WTC11 (cell line): ENCODE data around the gene TSPAN31. TPM values are rescaled to one million over a fixed set of nuclear protein-coding genes. Genes with fewer than 3 reads are reported as not detected.
A peak's percentile ranks its signal among the peaks of the same experiment; 100 is the strongest.

Source experiments
- ATAC-seq: fragments of 200-7000 bp; cut with Tn5 transposase; 2 replicates; pipeline ENCODE4 v1.10.0; 2021; ENCODE audit warnings: mild to moderate bottlenecking, moderate library complexity
- CTCF ChIA-PET: fragments of 300-600 bp; sonication (Branson Sonifier 250); formaldehyde crosslinking; loops from one replicate; lab custom pipeline; 2021; ENCODE audit warnings: antibody characterized with exemption; lab: Charles Lee
- POLR2A ChIA-PET: fragments of 350-600 bp; sonication (Branson Sonifier 250); formaldehyde crosslinking; loops from one replicate; lab custom pipeline; 2021; ENCODE audit warnings: antibody characterized with exemption; lab: Charles Lee
- DNase-seq: peaks from one replicate; pipeline ENCODE4 v3.0.0; 2021; ENCODE audit warnings: low spot score
- H3K27ac Mint-ChIP-seq: 2 replicates; pipeline ENCODE4 v1.8.0; 2021; ENCODE audit warnings: mixed read lengths
- H3K27me3 Mint-ChIP-seq: 2 replicates; pipeline ENCODE4 v1.8.0; 2021; ENCODE audit warnings: low read depth, mild to moderate bottlenecking, moderate library complexity, mixed read lengths
- H3K36me3 Mint-ChIP-seq: 2 replicates; pipeline ENCODE4 v1.8.0; 2021; ENCODE audit warnings: mixed read lengths
- H3K4me1 Mint-ChIP-seq: 2 replicates; pipeline ENCODE4 v1.8.0; 2022; ENCODE audit warnings: mixed read lengths
- H3K4me3 Mint-ChIP-seq: 2 replicates; pipeline ENCODE4 v1.8.0; 2021; ENCODE audit warnings: mild to moderate bottlenecking, moderate library complexity, mixed read lengths
- H3K9me3 Mint-ChIP-seq: 2 replicates; pipeline ENCODE4 v1.8.0; 2021; ENCODE audit warnings: mixed read lengths
- AFF4 ChIP-seq: sonication (generic); formaldehyde crosslinking; IDR thresholded peaks from 2 replicates; pipeline ENCODE4 v1.8.1; 2023; ENCODE audit warnings: mild to moderate bottlenecking, missing genetic modification reagents, borderline replicate concordance
- CBFB ChIP-seq: sonication (generic); formaldehyde crosslinking; IDR thresholded peaks from 2 replicates; pipeline ENCODE4 v1.8.1; 2022; ENCODE audit warnings: mild to moderate bottlenecking, low read depth, missing genetic modification reagents
- CREM ChIP-seq: sonication (generic); formaldehyde crosslinking; IDR thresholded peaks from 2 replicates; pipeline ENCODE4 v1.8.1; 2022; ENCODE audit warnings: mild to moderate bottlenecking, missing genetic modification reagents, moderate library complexity
- CTCF ChIP-seq: fragments of 200-600 bp; IDR thresholded peaks from 2 replicates; pipeline ENCODE4 v1.8.0; 2022; ENCODE audit warnings: antibody characterized with exemption
- ESRRA ChIP-seq: sonication (generic); formaldehyde crosslinking; IDR thresholded peaks from 2 replicates; pipeline ENCODE4 v1.8.1; 2022; ENCODE audit warnings: mild to moderate bottlenecking, missing genetic modification reagents, borderline replicate concordance
- ETV6 ChIP-seq: sonication (generic); formaldehyde crosslinking; IDR thresholded peaks from 2 replicates; pipeline ENCODE4 v1.8.1; 2022; ENCODE audit warnings: mild to moderate bottlenecking, missing genetic modification reagents
- GABPB1 ChIP-seq: sonication (generic); formaldehyde crosslinking; IDR thresholded peaks from 2 replicates; pipeline ENCODE4 v1.8.1; 2023; ENCODE audit warnings: mild to moderate bottlenecking, missing genetic modification reagents
- HMGA2 ChIP-seq: fragments of 250-450 bp; sonication (Bioruptor Pico); IDR thresholded peaks from 2 replicates; pipeline ENCODE4 v1.4.0; 2021; ENCODE audit warnings: mild to moderate bottlenecking, moderate library complexity
- HMGXB4 ChIP-seq: sonication (generic); formaldehyde crosslinking; IDR thresholded peaks from 2 replicates; pipeline ENCODE4 v1.8.1; 2023; ENCODE audit warnings: mild to moderate bottlenecking, moderate library complexity, missing genetic modification reagents
- JAZF1 ChIP-seq: fragments of 250-450 bp; sonication (Bioruptor Pico); IDR thresholded peaks from 2 replicates; pipeline ENCODE4 v1.9.0; 2021; ENCODE audit warnings: moderate library complexity, mild to moderate bottlenecking, inconsistent platforms
- NFATC4 ChIP-seq: fragments of 250-450 bp; sonication (Bioruptor Pico); IDR thresholded peaks from 2 replicates; pipeline ENCODE4 v1.9.0; 2021; ENCODE audit warnings: mild to moderate bottlenecking
- NR1H2 ChIP-seq: sonication (generic); formaldehyde crosslinking; IDR thresholded peaks from 2 replicates; pipeline ENCODE4 v1.9.0; 2021; ENCODE audit warnings: mild to moderate bottlenecking, moderate library complexity, missing genetic modification reagents
- PRDM15 ChIP-seq: sonication (generic); formaldehyde crosslinking; IDR thresholded peaks from 2 replicates; pipeline ENCODE4 v1.8.0; 2022; ENCODE audit warnings: missing genetic modification reagents
- SP1 ChIP-seq: sonication (generic); formaldehyde crosslinking; conservative IDR thresholded peaks from 2 replicates; pipeline ENCODE4 v1.8.1; 2022; ENCODE audit warnings: missing genetic modification reagents
- TP53 ChIP-seq: sonication (generic); formaldehyde crosslinking; IDR thresholded peaks from 2 replicates; pipeline ENCODE4 v1.8.1; 2023; ENCODE audit warnings: mild to moderate bottlenecking, missing genetic modification reagents
- ZBTB21 ChIP-seq: sonication (generic); formaldehyde crosslinking; IDR thresholded peaks from 2 replicates; pipeline ENCODE4 v1.8.1; 2023; ENCODE audit warnings: mild to moderate bottlenecking, missing genetic modification reagents, borderline replicate concordance
- ZBTB43 ChIP-seq: sonication (generic); formaldehyde crosslinking; IDR thresholded peaks from 2 replicates; pipeline ENCODE4 v1.8.1; 2023; ENCODE audit warnings: mild to moderate bottlenecking, missing genetic modification reagents
- ZNF219 ChIP-seq: sonication (generic); formaldehyde crosslinking; IDR thresholded peaks from 2 replicates; pipeline ENCODE4 v1.8.0; 2023; ENCODE audit warnings: missing genetic modification reagents, mild to moderate bottlenecking, borderline replicate concordance
- ZSCAN18 ChIP-seq: fragments of 250-450 bp; sonication (Bioruptor Pico); IDR thresholded peaks from 2 replicates; pipeline ENCODE4 v2.1.2; 2022; ENCODE audit warnings: mild to moderate bottlenecking, moderate library complexity
- total RNA-seq: library from RNA; stranded (reverse); gene quantifications from 3 replicates; pipeline ENCODE4 v1.2.3, GENCODE V29; 2021

The TSPAN31 gene
- total RNA-seq, 1 experiment from 2014 or later: 9.9 TPM

GRCh38 chr12:57726151-57726883 lies 18.5 kb upstream of the TSPAN31 start:
- peak; percentile 92 for DNase-seq
- H3K27me3 Mint-ChIP-seq: peaks cover 87% of the 10 kb centered on the region
- ATAC-seq: peak; percentile 89
- TF ChIP-seq NFATC4 (CRISPR knock-in tag): no peak
- peak; percentile 73 for TF ChIP-seq ETV6 (CRISPR knock-in tag)
- no peak for TF ChIP-seq NR1H2 (CRISPR knock-in tag)
- peak; percentile 56; the same call in 1 of the 2 replicates for TF ChIP-seq HMGXB4 (CRISPR knock-in tag)
- TF ChIP-seq ZBTB21 (CRISPR knock-in tag): no peak
- TF ChIP-seq SP1 (CRISPR knock-in tag): peak; percentile 61; the same call in 1 of the 2 replicates
- TF ChIP-seq ZNF219: no peak
- TF ChIP-seq CBFB (CRISPR knock-in tag): no peak
- TF ChIP-seq HMGA2 (CRISPR knock-in tag): no peak
- no peak for TF ChIP-seq GABPB1 (CRISPR knock-in tag)
- TF ChIP-seq TP53 (CRISPR knock-in tag): no peak
- TF ChIP-seq CREM: 0 out of 2 replicates have a peak, but pooled peaks have one; percentile 25
- TF ChIP-seq CTCF: peak; percentile 40; the same call in 1 of the 2 replicates
- TF ChIP-seq ZBTB43 (CRISPR knock-in tag): no peak
- TF ChIP-seq ESRRA: no peak
- TF ChIP-seq PRDM15: peak; percentile 11; the same call in 1 of the 2 replicates
- no peak for TF ChIP-seq ZSCAN18
- no peak for TF ChIP-seq JAZF1 (CRISPR knock-in tag)
- 0 out of 2 replicates have a peak, but pooled peaks have one; percentile 62 for TF ChIP-seq AFF4
- TF ChIP-seq, all 79 proteins: peak for 7
- peaks cover 15% of the 10 kb centered on the region for H3K4me1 Mint-ChIP-seq
- H3K4me3 Mint-ChIP-seq: peak overlapping the region; percentile 94
- H3K36me3 Mint-ChIP-seq: no peaks in the 10 kb centered on the region
- H3K9me3 Mint-ChIP-seq: no peaks in the 10 kb centered on the region
- POLR2A ChIA-PET: interaction anchor here (0.7 to 1.1 kb wide), 3 partner anchors 9 to 11 kb away, joined by 3 to 6 read pairs (median 5); no protein-coding TSS in a partner anchor
- no peak overlapping the region for H3K27ac Mint-ChIP-seq
- CTCF ChIA-PET: interaction anchor here (0.5 to 5.8 kb wide), 37 partner anchors 10 to 391 kb away, joined by 3 to 146 read pairs (median 5); partner anchors contain the start of genes AGAP2, ARHGEF25, ATP23 and B4GALNT1
